Fibroblast of skin of abdomen (primary cell): ENCODE data around the gene AFG1L.
"Not testable (repeated sequence)": the region's sequence is repeated elsewhere in the genome, so short reads cannot be mapped to it uniquely, and the experiment has no call there.

ENCODE experiments used
- DNase-seq: peaks from one replicate; pipeline ENCODE4 v3.0.0-alpha.2; 2013

Gene AFG1L

GRCh38 chr6:108419474-108419873 is 124.6 kb downstream of the AFG1L start:
- no peak for DNase-seq

GRCh38 chr6:108419934-108420609 is 125.2 kb downstream of the AFG1L start:
- DNase-seq = no peak

- no peak for DNase-seq
These were observed 126.5 kb downstream of the AFG1L start for GRCh38 chr6:108421366-108421765.

- DNase-seq = no peak
These were observed 129.3 kb downstream of the AFG1L start for GRCh38 chr6:108423982-108424705.

- no peak for DNase-seq
These were observed 130.6 kb downstream of the AFG1L start for GRCh38 chr6:108425428-108425827.

- DNase-seq = no peak
These were observed 137.3 kb downstream of the AFG1L start for GRCh38 chr6:108432143-108432542.

GRCh38 chr6:108432792-108433191 is 137.9 kb downstream of the AFG1L start:
- no peak for DNase-seq

GRCh38 chr6:108434222-108434621 is 139.4 kb downstream of the AFG1L start:
- DNase-seq = no peak

GRCh38 chr6:108435391-108435790 is 140.5 kb downstream of the AFG1L start:
- DNase-seq = no peak

- no peak for DNase-seq
These were observed 141.9 kb downstream of the AFG1L start for GRCh38 chr6:108436771-108437170.

- DNase-seq = no peak
These were observed 143.0 kb downstream of the AFG1L start for GRCh38 chr6:108437821-108438220.

GRCh38 chr6:108438918-108439317 is 144.1 kb downstream of the AFG1L start:
- peak; percentile 33 for DNase-seq

- no peak for DNase-seq
These were observed 146.3 kb downstream of the AFG1L start for GRCh38 chr6:108441141-108441540.

- no peak for DNase-seq
These were observed 148.1 kb downstream of the AFG1L start for GRCh38 chr6:108442770-108443520.

GRCh38 chr6:108446629-108447150 is 151.8 kb downstream of the AFG1L start:
- DNase-seq = peak; percentile 5

GRCh38 chr6:108448481-108448880 is 153.6 kb downstream of the AFG1L start:
- DNase-seq = no peak

- not testable (repeated sequence) for DNase-seq
These were observed 154.9 kb downstream of the AFG1L start for GRCh38 chr6:108449717-108450116.

- no peak for DNase-seq
These were observed 157.0 kb downstream of the AFG1L start for GRCh38 chr6:108451816-108452215.

- peak; percentile 77 for DNase-seq
These were observed 157.9 kb downstream of the AFG1L start for GRCh38 chr6:108452711-108453195.

GRCh38 chr6:108453601-108454185 is 158.8 kb downstream of the AFG1L start:
- DNase-seq = peak; percentile 76

- DNase-seq = no peak
These were observed 159.5 kb downstream of the AFG1L start for GRCh38 chr6:108454356-108454755.

GRCh38 chr6:108455688-108456087 is 160.8 kb downstream of the AFG1L start:
- no peak for DNase-seq

GRCh38 chr6:108463784-108464183 is 168.9 kb downstream of the AFG1L start:
- no peak for DNase-seq
